HepG2 (cell line): ENCODE results near the gene DTD2. TPM values are rescaled to one million over a fixed set of nuclear protein-coding genes. Genes with fewer than 3 reads are reported as not detected.

ENCODE experiments used
- ARNT2 ChIP-seq: sonication (generic); formaldehyde crosslinking; IDR thresholded peaks from 2 replicates; pipeline ENCODE4 v1.8.0; 2022; ENCODE audit warnings: mild to moderate bottlenecking, low read depth, missing genetic modification reagents, moderate library complexity
- ATM ChIP-seq: fragments of 450-650 bp; IDR thresholded peaks from 2 replicates; pipeline ENCODE4 v1.7.1; 2017; ENCODE audit warnings: mild to moderate bottlenecking, borderline replicate concordance
- CENPBD1 ChIP-seq: sonication (generic); formaldehyde crosslinking; IDR thresholded peaks from 2 replicates; pipeline ENCODE4 v1.8.0; 2022; ENCODE audit warnings: missing genetic modification reagents, low read depth, mild to moderate bottlenecking, borderline replicate concordance
- FOXP1 ChIP-seq, 2 experiments: fragments of 450-650 bp in 1 of 2; IDR thresholded peaks; 2 replicates each; pipeline ENCODE4 v1.6.1; 2017 to 2018; ENCODE audit warnings: antibody characterized with exemption in 1 of 2
- IKZF4 ChIP-seq: sonication (generic); formaldehyde crosslinking; IDR thresholded peaks from 2 replicates; pipeline ENCODE4 v1.5.1; 2020; ENCODE audit warnings: borderline replicate concordance, mild to moderate bottlenecking, low read depth, missing genetic modification reagents; ENCODE audit errors: not compliant biosample characterization
- IRF2 ChIP-seq: IDR thresholded peaks from 2 replicates; pipeline ENCODE4 v1.6.1; 2018; ENCODE audit warnings: missing genetic modification reagents, missing compliant biosample characterization
- PPARG ChIP-seq: conservative IDR thresholded peaks from 2 replicates; pipeline ENCODE4 v1.6.1; 2016; ENCODE audit warnings: missing biosample characterization, missing genetic modification reagents
- SKIL ChIP-seq: sonication (generic); formaldehyde crosslinking; IDR thresholded peaks from 2 replicates; pipeline ENCODE4 v1.8.0; 2022; ENCODE audit warnings: missing genetic modification reagents, mild to moderate bottlenecking, moderate library complexity, borderline replicate concordance
- TOE1 ChIP-seq: sonication (generic); formaldehyde crosslinking; IDR thresholded peaks from 2 replicates; pipeline ENCODE4 v1.4.0; 2020; ENCODE audit warnings: mild to moderate bottlenecking, missing genetic modification reagents
- ZBTB14 ChIP-seq: sonication (generic); formaldehyde crosslinking; IDR thresholded peaks from 2 replicates; pipeline ENCODE4 v1.4.0; 2020; ENCODE audit warnings: missing genetic modification reagents
- ZNF205 ChIP-seq: IDR thresholded peaks from 2 replicates; pipeline ENCODE4 v1.6.1; 2018; ENCODE audit warnings: missing biosample characterization, missing genetic modification reagents
- ZNF589 ChIP-seq: sonication (generic); formaldehyde crosslinking; conservative IDR thresholded peaks from 2 replicates; pipeline ENCODE4 v1.8.0; 2022; ENCODE audit warnings: mild to moderate bottlenecking, moderate library complexity, missing genetic modification reagents
- ZNF614 ChIP-seq: IDR thresholded peaks from 2 replicates; pipeline ENCODE4 v1.6.1; 2018; ENCODE audit warnings: missing biosample characterization, missing genetic modification reagents, inconsistent platforms, borderline replicate concordance
- ZNF724P ChIP-seq: sonication (generic); formaldehyde crosslinking; IDR thresholded peaks from 2 replicates; pipeline ENCODE4 v1.8.0; 2022; ENCODE audit warnings: missing genetic modification reagents, borderline replicate concordance
- ZNF839 ChIP-seq: sonication (generic); formaldehyde crosslinking; IDR thresholded peaks from 2 replicates; pipeline ENCODE4 v1.4.0; 2020; ENCODE audit warnings: missing genetic modification reagents, mild to moderate bottlenecking, borderline replicate concordance
- polyA plus RNA-seq, 8 experiments: library from polyadenylated mRNA; depleted of rRNA in 3 of 8; stranded (reverse) in 7 of 8; unstranded in 1 of 8; fragments of >200 nt; fragmentation: Illumina TruSeq in 4 of 8; extraction: Trizol in 4 of 8; gene quantifications; 2 replicates each; pipeline versions ENCODE4 v1.2.1 to v1.2.3, GENCODE V29; 2011 to 2016; ENCODE audit warnings: low read depth in 4 of 8, missing spikeins in 1 of 8, mixed read lengths in 1 of 8; ENCODE audit not compliant: insufficient read depth in 1 of 8
- total RNA-seq, 5 experiments: library from RNA; depleted of rRNA; stranded (reverse); fragments of >200 nt; fragmentation: Illumina TruSeq; extraction: Trizol; gene quantifications; 2 replicates each; pipeline ENCODE4 v1.2.3, GENCODE V29; 2016; ENCODE audit warnings: low read depth in 1 of 5
- TF ChIP-seq, protein P1 (sequence below): sonication (generic); formaldehyde crosslinking; IDR thresholded peaks from 2 replicates; pipeline ENCODE4 v1.5.1; 2020; ENCODE audit warnings: mild to moderate bottlenecking, missing genetic modification reagents, borderline replicate concordance
- TF ChIP-seq, protein P2 (sequence below): sonication (generic); formaldehyde crosslinking; conservative IDR thresholded peaks from 2 replicates; pipeline ENCODE4 v1.4.0; 2020; ENCODE audit warnings: missing genetic modification reagents

The DTD2 gene
- total and polyA plus RNA-seq, 2 of the 13 experiments (the other 11 are each of a cell fraction or from before 2014, with no cell fraction given), result 22.3 to 49.8 TPM

GRCh38 chr14:31457665-31458659, 656 bp upstream of the DTD2 start (continued):
- TF ChIP-seq, protein P1, sequence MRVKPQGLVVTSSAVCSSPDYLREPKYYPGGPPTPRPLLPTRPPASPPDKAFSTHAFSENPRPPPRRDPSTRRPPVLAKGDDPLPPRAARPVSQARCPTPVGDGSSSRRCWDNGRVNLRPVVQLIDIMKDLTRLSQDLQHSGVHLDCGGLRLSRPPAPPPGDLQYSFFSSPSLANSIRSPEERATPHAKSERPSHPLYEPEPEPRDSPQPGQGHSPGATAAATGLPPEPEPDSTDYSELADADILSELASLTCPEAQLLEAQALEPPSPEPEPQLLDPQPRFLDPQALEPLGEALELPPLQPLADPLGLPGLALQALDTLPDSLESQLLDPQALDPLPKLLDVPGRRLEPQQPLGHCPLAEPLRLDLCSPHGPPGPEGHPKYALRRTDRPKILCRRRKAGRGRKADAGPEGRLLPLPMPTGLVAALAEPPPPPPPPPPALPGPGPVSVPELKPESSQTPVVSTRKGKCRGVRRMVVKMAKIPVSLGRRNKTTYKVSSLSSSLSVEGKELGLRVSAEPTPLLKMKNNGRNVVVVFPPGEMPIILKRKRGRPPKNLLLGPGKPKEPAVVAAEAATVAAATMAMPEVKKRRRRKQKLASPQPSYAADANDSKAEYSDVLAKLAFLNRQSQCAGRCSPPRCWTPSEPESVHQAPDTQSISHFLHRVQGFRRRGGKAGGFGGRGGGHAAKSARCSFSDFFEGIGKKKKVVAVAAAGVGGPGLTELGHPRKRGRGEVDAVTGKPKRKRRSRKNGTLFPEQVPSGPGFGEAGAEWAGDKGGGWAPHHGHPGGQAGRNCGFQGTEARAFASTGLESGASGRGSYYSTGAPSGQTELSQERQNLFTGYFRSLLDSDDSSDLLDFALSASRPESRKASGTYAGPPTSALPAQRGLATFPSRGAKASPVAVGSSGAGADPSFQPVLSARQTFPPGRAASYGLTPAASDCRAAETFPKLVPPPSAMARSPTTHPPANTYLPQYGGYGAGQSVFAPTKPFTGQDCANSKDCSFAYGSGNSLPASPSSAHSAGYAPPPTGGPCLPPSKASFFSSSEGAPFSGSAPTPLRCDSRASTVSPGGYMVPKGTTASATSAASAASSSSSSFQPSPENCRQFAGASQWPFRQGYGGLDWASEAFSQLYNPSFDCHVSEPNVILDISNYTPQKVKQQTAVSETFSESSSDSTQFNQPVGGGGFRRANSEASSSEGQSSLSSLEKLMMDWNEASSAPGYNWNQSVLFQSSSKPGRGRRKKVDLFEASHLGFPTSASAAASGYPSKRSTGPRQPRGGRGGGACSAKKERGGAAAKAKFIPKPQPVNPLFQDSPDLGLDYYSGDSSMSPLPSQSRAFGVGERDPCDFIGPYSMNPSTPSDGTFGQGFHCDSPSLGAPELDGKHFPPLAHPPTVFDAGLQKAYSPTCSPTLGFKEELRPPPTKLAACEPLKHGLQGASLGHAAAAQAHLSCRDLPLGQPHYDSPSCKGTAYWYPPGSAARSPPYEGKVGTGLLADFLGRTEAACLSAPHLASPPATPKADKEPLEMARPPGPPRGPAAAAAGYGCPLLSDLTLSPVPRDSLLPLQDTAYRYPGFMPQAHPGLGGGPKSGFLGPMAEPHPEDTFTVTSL (CRISPR knock-in tag), result peak; percentile 56; the same call in 1 of the 2 replicates
- TF ChIP-seq ATM (no peak), IRF2 (CRISPR knock-in tag) (peak; percentile 83), ZNF724P (CRISPR knock-in tag) (no peak), SKIL (CRISPR knock-in tag) (peak; percentile 57; the same call in 1 of the 2 replicates), ZNF839 (CRISPR knock-in tag) (no peak), PPARG (CRISPR knock-in tag) (0 out of 2 replicates have a peak, but pooled peaks have one; percentile 34), ZBTB14 (CRISPR knock-in tag) (0 out of 2 replicates have a peak, but pooled peaks have one; percentile 35), IKZF4 (CRISPR knock-in tag) (no peak), ZNF205 (CRISPR knock-in tag) (peak; percentile 35; the same call in 1 of the 2 replicates), ZNF589 (CRISPR knock-in tag) (no peak), ARNT2 (CRISPR knock-in tag) (no peak), TOE1 (CRISPR knock-in tag) (no peak), CENPBD1 (CRISPR knock-in tag) (no peak), ZNF614 (CRISPR knock-in tag) (peak; percentile 49), FOXP1 (IDR thresholded peaks at IDR 0.05) (peak; percentile 89), FOXP1 (CRISPR knock-in tag; IDR thresholded peaks at IDR 0.05) (peak; percentile 95)
- TF ChIP-seq, protein P2, sequence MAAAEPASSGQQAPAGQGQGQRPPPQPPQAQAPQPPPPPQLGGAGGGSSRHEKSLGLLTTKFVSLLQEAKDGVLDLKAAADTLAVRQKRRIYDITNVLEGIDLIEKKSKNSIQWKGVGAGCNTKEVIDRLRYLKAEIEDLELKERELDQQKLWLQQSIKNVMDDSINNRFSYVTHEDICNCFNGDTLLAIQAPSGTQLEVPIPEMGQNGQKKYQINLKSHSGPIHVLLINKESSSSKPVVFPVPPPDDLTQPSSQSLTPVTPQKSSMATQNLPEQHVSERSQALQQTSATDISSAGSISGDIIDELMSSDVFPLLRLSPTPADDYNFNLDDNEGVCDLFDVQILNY (CRISPR knock-in tag), result no peak
